Uterus (tissue), 2 donors: ENCODE results near the gene PLA2G4C.

Experiments used
- CTCF ChIP-seq, 4 experiments: fragments of 200-600 bp in 2 of 4; fragments of 450-650 bp in 2 of 4; sonication (generic) in 2 of 4; IDR thresholded peaks; one replicate each; pipeline ENCODE4 v1.5.1; 2016 to 2019; ENCODE audit warnings: antibody characterized with exemption in 4 of 4, mild to moderate bottlenecking in 2 of 4, moderate library complexity in 1 of 4
- POLR2A ChIP-seq, 2 donors: fragments of 450-650 bp; IDR thresholded peaks; one replicate each; pipeline ENCODE4 v1.6.1; 2016; ENCODE audit warnings: antibody characterized with exemption in 2 of 2, mild to moderate bottlenecking in 1 of 2, moderate library complexity in 1 of 2

DNA sequence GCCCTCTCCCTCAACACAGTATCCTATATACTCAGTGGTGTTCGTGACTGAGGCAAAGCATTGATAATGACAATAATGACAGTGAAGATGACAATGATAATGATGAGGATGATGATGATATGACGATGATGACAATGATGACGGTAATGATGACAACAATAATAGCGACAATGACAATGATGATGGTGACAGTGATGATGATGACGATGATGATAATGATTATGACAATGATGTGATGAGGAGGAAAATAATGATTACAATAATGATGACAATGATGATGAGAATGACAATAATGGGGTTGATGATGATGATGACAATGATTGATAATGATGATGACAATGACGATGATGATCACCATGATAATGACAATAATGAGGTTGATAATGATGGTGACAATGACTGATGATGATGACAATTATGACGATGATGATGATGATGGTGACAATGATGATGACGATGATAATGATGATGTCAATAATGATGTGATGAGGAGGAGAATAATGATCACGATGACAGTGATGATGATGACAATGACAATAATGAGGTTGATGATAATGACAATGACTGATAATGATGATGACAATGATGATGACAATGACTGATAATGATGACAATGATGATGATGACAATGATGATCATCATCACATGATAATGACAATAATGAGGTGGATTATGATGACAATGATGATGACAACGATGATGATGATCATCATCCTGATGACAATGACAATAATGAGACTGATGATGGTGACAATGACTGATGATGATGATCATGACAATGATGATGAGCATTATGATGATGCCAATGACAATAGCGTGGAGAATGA lies 99.5 kb downstream of the PLA2G4C start:
- TF ChIP-seq CTCF (IDR thresholded peaks at IDR 0.05) (no peak), POLR2A (IDR thresholded peaks at IDR 0.05) (no peak)
